PC-9 (cell line): ENCODE data around the gene SPECC1L. TPM values are rescaled to one million over a fixed set of nuclear protein-coding genes. Genes with fewer than 3 reads are reported as not detected.

Experiments
- BruUV-seq: library from RNA; stranded (reverse); fragments of 400-500 nt; replicated peaks from 2 replicates; lab custom pipeline; 2021; lab: Mats Ljungman, UMichigan
- CTCF ChIA-PET: fragments of 300-600 bp; sonication (Branson Sonifier 250); formaldehyde crosslinking; loops from one replicate; lab custom pipeline; 2022; ENCODE audit warnings: antibody characterized with exemption; lab: Charles Lee
- POLR2A ChIA-PET: fragments of 300-600 bp; sonication (Branson Sonifier 250); formaldehyde crosslinking; loops from one replicate; lab custom pipeline; 2022; ENCODE audit warnings: antibody characterized with exemption; ENCODE audit not compliant: unreplicated experiment; lab: Charles Lee
- DNase-seq, 2 experiments: peaks; one replicate each; pipeline versions ENCODE4 v3.0.0 to v3.0.0-alpha.2; 2015 to 2022; ENCODE audit warnings: mixed read lengths in 1 of 2
- H2AFZ ChIP-seq: fragments of 200-600 bp; sonication (generic); 2 replicates; pipeline ENCODE4 v1.8.1; 2017; ENCODE audit warnings: antibody characterized with exemption
- H3F3A ChIP-seq: fragments of 200-600 bp; sonication (generic); 2 replicates; pipeline ENCODE4 v1.8.1; 2017; ENCODE audit warnings: antibody characterized with exemption, mild to moderate bottlenecking, low read depth; ENCODE audit not compliant: insufficient read depth
- H3K27ac ChIP-seq: fragments of 200-600 bp; sonication (generic); 2 replicates; pipeline ENCODE4 v1.6.1; 2016; ENCODE audit warnings: mixed run types
- H3K27me3 ChIP-seq: fragments of 200-600 bp; sonication (generic); 2 replicates; pipeline ENCODE4 v1.6.1; 2016; ENCODE audit warnings: low read depth, mixed run types; ENCODE audit not compliant: insufficient read depth
- H3K36me3 ChIP-seq: fragments of 200-600 bp; sonication (generic); 2 replicates; pipeline ENCODE4 v1.6.1; 2016; ENCODE audit warnings: low read depth, mixed run types
- H3K4me1 ChIP-seq: fragments of 200-600 bp; sonication (generic); replicated peaks from 2 replicates; pipeline ENCODE4 v1.6.1; 2016; ENCODE audit warnings: mixed run types; ENCODE audit not compliant: insufficient read depth
- H3K4me2 ChIP-seq: fragments of 200-600 bp; sonication (generic); 2 replicates; pipeline ENCODE4 v1.6.1; 2017; ENCODE audit warnings: mixed run types
- H3K4me3 ChIP-seq: fragments of 200-600 bp; sonication (generic); 2 replicates; pipeline ENCODE4 v1.6.1; 2016; ENCODE audit warnings: mixed run types
- H3K79me2 ChIP-seq: fragments of 200-600 bp; sonication (generic); 2 replicates; pipeline ENCODE4 v1.6.1; 2017; ENCODE audit warnings: low read depth, mixed run types
- H3K9me2 ChIP-seq: fragments of 200-600 bp; sonication (generic); 2 replicates; pipeline ENCODE4 v1.8.1; 2017; ENCODE audit warnings: mild to moderate bottlenecking; ENCODE audit not compliant: insufficient read depth
- H3K9me3 ChIP-seq: fragments of 200-600 bp; sonication (generic); 2 replicates; pipeline ENCODE4 v1.8.1; 2016; ENCODE audit warnings: low read depth; ENCODE audit not compliant: insufficient read depth
- H4K20me1 ChIP-seq: fragments of 200-600 bp; sonication (generic); 2 replicates; pipeline ENCODE4 v1.8.1; 2017; ENCODE audit not compliant: insufficient read depth
- EZH2 ChIP-seq: fragments of 200-600 bp; sonication (generic); IDR thresholded peaks from 2 replicates; pipeline ENCODE4 v1.8.0; 2017; ENCODE audit warnings: antibody characterized with exemption, low read depth
- intact Hi-C: fragments of 100-400 bp; cut with micrococcal nuclease; formaldehyde crosslinking; loops from one replicate; pipeline ENCODE4 v1.10.0; 2022; ENCODE audit not compliant: unreplicated experiment
- total RNA-seq: library from RNA; stranded (reverse); gene quantifications from 2 replicates; pipeline ENCODE4 v1.2.3, GENCODE V29; 2021
- TF ChIP-seq, protein P1 (sequence below): fragments of 200-600 bp; sonication (generic); conservative IDR thresholded peaks from 2 replicates; pipeline ENCODE4 v1.6.1; 2017; ENCODE audit warnings: mixed run types, antibody characterized with exemption, mild to moderate bottlenecking, moderate library complexity

Gene SPECC1L
- total RNA-seq, 1 experiment from 2014 or later = 38.9 TPM

DNA sequence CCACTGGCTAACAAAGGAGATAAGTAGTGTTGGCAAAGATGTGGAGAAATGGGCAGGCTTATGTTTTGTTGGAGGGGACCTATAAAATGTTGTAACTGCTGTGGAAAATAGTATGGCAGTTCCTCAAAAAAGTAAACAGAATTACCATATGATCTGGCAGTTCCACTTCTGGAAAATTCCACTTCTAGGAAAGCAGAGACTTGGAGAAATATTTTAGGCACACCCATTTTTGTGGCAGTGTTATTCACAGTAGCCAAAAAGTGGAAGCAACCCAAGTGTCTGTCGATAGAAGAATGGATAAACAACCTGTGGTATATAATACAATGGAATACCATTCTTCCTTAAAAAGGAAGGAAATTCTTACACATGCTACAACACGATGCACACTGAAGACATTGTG lies 99.8 kb downstream of the SPECC1L start:
- Histone ChIP-seq H3F3A (0 out of 2 replicates have a peak, but pooled peaks cover 8% of the 10 kb centered on the region), H3K9me2 (no peaks in the 10 kb centered on the region), H3K4me2 (no peak overlapping the region), H4K20me1 (peaks cover 5% of the 10 kb centered on the region; the same call in 1 of the 2 replicates), H3K4me3 (no peak overlapping the region), H3K27ac (no peak overlapping the region), H3K9me3 (no peaks in the 10 kb centered on the region; the same call in 1 of the 2 replicates), H2AFZ (no peak overlapping the region), H3K79me2 (no peaks in the 10 kb centered on the region), H3K27me3 (no peaks in the 10 kb centered on the region), H3K4me1 (no peaks in the 10 kb centered on the region), H3K36me3 (peaks cover 35% of the 10 kb centered on the region)
- ChIA-PET POLR2A (no interaction called here), CTCF (no interaction called here)
- DNase-seq = no peak
- intact Hi-C loops = no loop called here
- no TSS peak for BruUV-seq
- TF ChIP-seq EZH2 = no peak
- TF ChIP-seq, protein P1, sequence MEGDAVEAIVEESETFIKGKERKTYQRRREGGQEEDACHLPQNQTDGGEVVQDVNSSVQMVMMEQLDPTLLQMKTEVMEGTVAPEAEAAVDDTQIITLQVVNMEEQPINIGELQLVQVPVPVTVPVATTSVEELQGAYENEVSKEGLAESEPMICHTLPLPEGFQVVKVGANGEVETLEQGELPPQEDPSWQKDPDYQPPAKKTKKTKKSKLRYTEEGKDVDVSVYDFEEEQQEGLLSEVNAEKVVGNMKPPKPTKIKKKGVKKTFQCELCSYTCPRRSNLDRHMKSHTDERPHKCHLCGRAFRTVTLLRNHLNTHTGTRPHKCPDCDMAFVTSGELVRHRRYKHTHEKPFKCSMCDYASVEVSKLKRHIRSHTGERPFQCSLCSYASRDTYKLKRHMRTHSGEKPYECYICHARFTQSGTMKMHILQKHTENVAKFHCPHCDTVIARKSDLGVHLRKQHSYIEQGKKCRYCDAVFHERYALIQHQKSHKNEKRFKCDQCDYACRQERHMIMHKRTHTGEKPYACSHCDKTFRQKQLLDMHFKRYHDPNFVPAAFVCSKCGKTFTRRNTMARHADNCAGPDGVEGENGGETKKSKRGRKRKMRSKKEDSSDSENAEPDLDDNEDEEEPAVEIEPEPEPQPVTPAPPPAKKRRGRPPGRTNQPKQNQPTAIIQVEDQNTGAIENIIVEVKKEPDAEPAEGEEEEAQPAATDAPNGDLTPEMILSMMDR = no peak

DNA sequence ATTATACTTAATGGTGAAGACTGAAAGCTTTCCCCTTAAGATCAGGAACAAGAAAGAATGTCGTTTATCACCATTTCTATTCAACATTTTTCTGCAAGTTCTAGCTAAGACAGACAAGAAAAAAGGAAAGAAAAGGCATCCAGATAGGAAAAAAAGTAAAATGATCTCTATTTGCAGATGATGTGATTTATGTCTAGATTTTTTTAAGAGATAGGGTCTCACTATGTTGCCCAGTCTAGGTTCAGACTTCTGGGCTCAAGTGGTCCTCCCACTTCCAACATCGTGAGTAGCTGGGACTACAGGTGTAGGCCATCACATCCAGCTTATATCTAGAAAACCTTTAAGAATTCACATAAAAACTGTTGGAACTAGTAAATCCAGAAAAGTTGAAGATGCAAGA lies 105.4 kb downstream of the SPECC1L start:
- BruUV-seq = no TSS peak

DNA sequence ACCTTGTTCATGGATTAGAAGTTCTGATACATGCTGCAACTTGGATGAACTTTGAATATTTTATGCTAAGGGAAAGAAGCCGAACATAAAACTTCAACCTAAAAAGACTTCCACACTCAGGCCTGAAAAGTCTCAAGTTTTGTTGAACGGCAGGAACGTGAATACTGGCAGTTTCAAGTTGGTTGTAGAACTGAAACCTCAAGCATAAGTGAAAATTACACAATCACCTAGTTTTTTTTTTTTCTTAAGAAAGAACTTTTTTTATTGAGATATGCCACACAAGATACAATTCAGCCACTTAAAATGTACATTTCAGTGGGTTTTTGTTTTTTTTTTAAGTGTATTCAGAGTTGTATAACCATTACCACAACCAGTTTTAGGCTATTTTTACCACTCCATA lies 106.0 kb downstream of the SPECC1L start:
- TF ChIP-seq EZH2 = no peak
- TF ChIP-seq, protein P1 = no peak
- no TSS peak for BruUV-seq
- POLR2A ChIA-PET = no interaction called here

More for the DNA sequence above, 105.4 kb downstream of the SPECC1L start:
- Histone ChIP-seq H3K27ac (no peak overlapping the region), H3K9me2 (no peaks in the 10 kb centered on the region), H3K27me3 (no peaks in the 10 kb centered on the region), H3K79me2 (no peaks in the 10 kb centered on the region), H3K4me3 (no peak overlapping the region), H3K4me2 (no peak overlapping the region), H3F3A (no peaks in the 10 kb centered on the region; the same call in 1 of the 2 replicates), H2AFZ (no peak overlapping the region), H3K36me3 (peaks cover 21% of the 10 kb centered on the region), H3K9me3 (no peaks in the 10 kb centered on the region; the same call in 1 of the 2 replicates), H4K20me1 (0 out of 2 replicates have a peak, but pooled peaks cover under 1% of the 10 kb centered on the region), H3K4me1 (no peaks in the 10 kb centered on the region)
- no peak for DNase-seq
- intact Hi-C loops = no loop called here
- ChIA-PET CTCF (no interaction called here), POLR2A (no interaction called here)
- TF ChIP-seq, protein P1 = no peak
- TF ChIP-seq EZH2 = no peak

More for the DNA sequence above, 106.0 kb downstream of the SPECC1L start:
- H3K36me3 ChIP-seq = peaks cover 17% of the 10 kb centered on the region
- no peak for DNase-seq
- no peaks in the 10 kb centered on the region for H3K4me1 ChIP-seq
- no peaks in the 10 kb centered on the region for H3K27me3 ChIP-seq
- no peak overlapping the region for H3K4me3 ChIP-seq
- H3K27ac ChIP-seq = no peak overlapping the region
- H4K20me1 ChIP-seq = 0 out of 2 replicates have a peak, but pooled peaks cover 4% of the 10 kb centered on the region
- H3K79me2 ChIP-seq = no peaks in the 10 kb centered on the region
- no peak overlapping the region for H3K4me2 ChIP-seq
- CTCF ChIA-PET = no interaction called here
- H3F3A ChIP-seq = no peaks in the 10 kb centered on the region; the same call in 1 of the 2 replicates
- H3K9me2 ChIP-seq = no peaks in the 10 kb centered on the region
- no peak overlapping the region for H2AFZ ChIP-seq
- intact Hi-C loops = no loop called here
- no peaks in the 10 kb centered on the region; the same call in 1 of the 2 replicates for H3K9me3 ChIP-seq
